HepG2 (cell line): ENCODE measurements around the gene NSMCE4A. TPM values are rescaled to one million over a fixed set of nuclear protein-coding genes. Genes with fewer than 3 reads are reported as not detected.

Experiments used
- ADNP ChIP-seq: sonication (generic); formaldehyde crosslinking; IDR thresholded peaks from 2 replicates; pipeline ENCODE4 v1.4.0; 2020; ENCODE audit warnings: missing genetic modification reagents
- BRF2 ChIP-seq: sonication (generic); formaldehyde crosslinking; IDR thresholded peaks from 2 replicates; pipeline ENCODE4 v1.8.1; 2022; ENCODE audit warnings: mild to moderate bottlenecking, missing genetic modification reagents
- CEBPG ChIP-seq: IDR thresholded peaks from 2 replicates; pipeline ENCODE4 v1.6.1; 2016
- DR1 ChIP-seq: sonication (generic); formaldehyde crosslinking; IDR thresholded peaks from 2 replicates; pipeline ENCODE4 v1.8.0; 2021; ENCODE audit warnings: mild to moderate bottlenecking, missing genetic modification reagents, inconsistent platforms
- FOXJ3 ChIP-seq: sonication (generic); formaldehyde crosslinking; IDR thresholded peaks from 2 replicates; pipeline ENCODE4 v1.4.0; 2020; ENCODE audit warnings: missing genetic modification reagents, mild to moderate bottlenecking, borderline replicate concordance
- HNF1B ChIP-seq: sonication (generic); formaldehyde crosslinking; IDR thresholded peaks from 2 replicates; pipeline ENCODE4 v1.5.1; 2020; ENCODE audit warnings: mild to moderate bottlenecking, moderate library complexity, missing genetic modification reagents
- HNF4A ChIP-seq: sonication (generic); formaldehyde crosslinking; IDR thresholded peaks from 2 replicates; pipeline ENCODE4 v1.4.0; 2020; ENCODE audit warnings: missing genetic modification reagents
- KAT7 ChIP-seq: IDR thresholded peaks from 2 replicates; pipeline ENCODE4 v1.6.1; 2018; ENCODE audit warnings: borderline replicate concordance, missing compliant biosample characterization
- KLF6 ChIP-seq: IDR thresholded peaks from 2 replicates; pipeline ENCODE4 v1.8.0; 2016; ENCODE audit warnings: missing biosample characterization, missing genetic modification reagents
- MXD4 ChIP-seq: IDR thresholded peaks from 2 replicates; pipeline ENCODE4 v1.6.1; 2016; ENCODE audit warnings: mild to moderate bottlenecking, missing biosample characterization, missing genetic modification reagents
- REL ChIP-seq: sonication (generic); formaldehyde crosslinking; conservative IDR thresholded peaks from 2 replicates; pipeline ENCODE4 v1.8.0; 2022; ENCODE audit warnings: mild to moderate bottlenecking, missing genetic modification reagents, moderate library complexity
- REPIN1 ChIP-seq: sonication (generic); formaldehyde crosslinking; IDR thresholded peaks from 2 replicates; pipeline ENCODE4 v1.8.0; 2022; ENCODE audit warnings: missing genetic modification reagents, low read depth, mild to moderate bottlenecking, borderline replicate concordance
- SATB2 ChIP-seq: sonication (generic); formaldehyde crosslinking; IDR thresholded peaks from 2 replicates; pipeline ENCODE4 v1.5.0; 2020; ENCODE audit warnings: missing genetic modification reagents
- TBX3 ChIP-seq: fragments of 450-650 bp; IDR thresholded peaks from 2 replicates; pipeline ENCODE4 v1.6.1; 2017; ENCODE audit warnings: antibody characterized with exemption, mild to moderate bottlenecking, inconsistent platforms, borderline replicate concordance
- TGIF2 ChIP-seq: IDR thresholded peaks from 2 replicates; pipeline ENCODE4 v1.6.1; 2016; ENCODE audit warnings: control low read depth, missing compliant biosample characterization
- ZNF10 ChIP-seq: sonication (generic); formaldehyde crosslinking; IDR thresholded peaks from 2 replicates; pipeline ENCODE4 v1.4.0; 2020; ENCODE audit warnings: mild to moderate bottlenecking, low read depth, missing genetic modification reagents, borderline replicate concordance
- ZNF317 ChIP-seq: sonication (generic); formaldehyde crosslinking; IDR thresholded peaks from 2 replicates; pipeline ENCODE4 v1.5.0; 2020; ENCODE audit warnings: mild to moderate bottlenecking, missing genetic modification reagents
- ZNF501 ChIP-seq: sonication (generic); formaldehyde crosslinking; IDR thresholded peaks from 2 replicates; pipeline ENCODE4 v1.5.1; 2020; ENCODE audit warnings: mild to moderate bottlenecking, moderate library complexity, missing genetic modification reagents
- ZNF597 ChIP-seq: sonication (generic); formaldehyde crosslinking; IDR thresholded peaks from 2 replicates; pipeline ENCODE4 v1.5.0; 2020; ENCODE audit warnings: missing genetic modification reagents
- ZNF710 ChIP-seq: sonication (generic); formaldehyde crosslinking; IDR thresholded peaks from 2 replicates; pipeline ENCODE4 v1.5.0; 2020; ENCODE audit warnings: mild to moderate bottlenecking, missing genetic modification reagents, borderline replicate concordance
- polyA plus RNA-seq, 8 experiments: library from polyadenylated mRNA; depleted of rRNA in 3 of 8; stranded (reverse) in 7 of 8; unstranded in 1 of 8; fragments of >200 nt; fragmentation: Illumina TruSeq in 4 of 8; extraction: Trizol in 4 of 8; gene quantifications; 2 replicates each; pipeline versions ENCODE4 v1.2.1 to v1.2.3, GENCODE V29; 2011 to 2016; ENCODE audit warnings: low read depth in 4 of 8, missing spikeins in 1 of 8, mixed read lengths in 1 of 8; ENCODE audit not compliant: insufficient read depth in 1 of 8
- total RNA-seq, 5 experiments: library from RNA; depleted of rRNA; stranded (reverse); fragments of >200 nt; fragmentation: Illumina TruSeq; extraction: Trizol; gene quantifications; 2 replicates each; pipeline ENCODE4 v1.2.3, GENCODE V29; 2016; ENCODE audit warnings: low read depth in 1 of 5
- TF ChIP-seq, protein P1 (sequence below): sonication (generic); formaldehyde crosslinking; IDR thresholded peaks from 2 replicates; pipeline ENCODE4 v1.4.0; 2020; ENCODE audit warnings: mild to moderate bottlenecking, low read depth, missing genetic modification reagents
- TF ChIP-seq, protein P2 (sequence below): sonication (generic); formaldehyde crosslinking; IDR thresholded peaks from 2 replicates; pipeline ENCODE4 v1.8.0; 2023; ENCODE audit warnings: mild to moderate bottlenecking, missing genetic modification reagents
- TF ChIP-seq, protein P3 (sequence below): sonication (generic); formaldehyde crosslinking; IDR thresholded peaks from 2 replicates; pipeline ENCODE4 v1.5.0; 2020; ENCODE audit warnings: missing genetic modification reagents

NSMCE4A gene
- total and polyA plus RNA-seq, 2 of the 13 experiments (the other 11 are each of a cell fraction or from before 2014, with no cell fraction given), result 61.1 to 91.6 TPM

DNA sequence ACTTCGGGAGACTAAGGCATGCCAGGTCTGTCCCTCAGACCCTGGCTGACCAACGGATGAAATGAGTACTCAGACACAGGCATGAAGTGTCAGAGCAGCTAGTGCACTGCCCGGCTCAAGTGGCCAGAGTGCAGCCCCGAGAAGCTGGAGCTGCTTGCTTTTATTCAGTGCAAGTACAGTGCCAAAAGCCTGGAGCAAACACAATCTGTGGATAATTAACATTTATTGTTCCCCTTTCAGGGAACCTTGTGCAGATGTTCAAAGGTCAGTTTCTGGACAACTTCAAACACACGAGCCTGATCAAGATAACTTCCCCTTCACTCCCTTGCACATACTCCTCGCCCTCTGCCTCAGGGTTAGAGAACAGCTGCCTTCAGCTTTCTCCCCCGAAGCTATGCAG is 39.3 kb downstream of the NSMCE4A start (continued):
- TF ChIP-seq, protein P1, sequence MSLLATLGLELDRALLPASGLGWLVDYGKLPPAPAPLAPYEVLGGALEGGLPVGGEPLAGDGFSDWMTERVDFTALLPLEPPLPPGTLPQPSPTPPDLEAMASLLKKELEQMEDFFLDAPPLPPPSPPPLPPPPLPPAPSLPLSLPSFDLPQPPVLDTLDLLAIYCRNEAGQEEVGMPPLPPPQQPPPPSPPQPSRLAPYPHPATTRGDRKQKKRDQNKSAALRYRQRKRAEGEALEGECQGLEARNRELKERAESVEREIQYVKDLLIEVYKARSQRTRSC (CRISPR knock-in tag), result no peak
- TF ChIP-seq REPIN1 (CRISPR knock-in tag), result peak; percentile 50; the same call in 1 of the 2 replicates
- peak; percentile 56; the same call in 1 of the 2 replicates for TF ChIP-seq FOXJ3
- TF ChIP-seq TBX3, result peak; percentile 59; the same call in 1 of the 2 replicates
- peak; percentile 40; the same call in 1 of the 2 replicates for TF ChIP-seq CEBPG (CRISPR knock-in tag)
- TF ChIP-seq ZNF710 (CRISPR knock-in tag), result peak; percentile 86
- no peak for TF ChIP-seq BRF2
- TF ChIP-seq MXD4, result no peak
- TF ChIP-seq KLF6, result no peak
- 0 out of 2 replicates have a peak, but pooled peaks have one; percentile 27 for TF ChIP-seq TGIF2 (CRISPR knock-in tag)
- TF ChIP-seq SATB2 (CRISPR knock-in tag), result no peak
- no peak for TF ChIP-seq REL (CRISPR knock-in tag)
- peak; percentile 97 for TF ChIP-seq HNF4A (CRISPR knock-in tag)
- TF ChIP-seq ZNF501 (CRISPR knock-in tag), result peak; percentile 69
- TF ChIP-seq, protein P2, sequence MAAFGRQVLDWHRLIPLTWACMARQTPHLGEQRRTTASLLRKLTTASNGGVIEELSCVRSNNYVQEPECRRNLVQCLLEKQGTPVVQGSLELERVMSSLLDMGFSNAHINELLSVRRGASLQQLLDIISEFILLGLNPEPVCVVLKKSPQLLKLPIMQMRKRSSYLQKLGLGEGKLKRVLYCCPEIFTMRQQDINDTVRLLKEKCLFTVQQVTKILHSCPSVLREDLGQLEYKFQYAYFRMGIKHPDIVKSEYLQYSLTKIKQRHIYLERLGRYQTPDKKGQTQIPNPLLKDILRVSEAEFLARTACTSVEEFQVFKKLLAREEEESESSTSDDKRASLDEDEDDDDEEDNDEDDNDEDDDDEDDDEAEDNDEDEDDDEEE, result no peak
- TF ChIP-seq KAT7, result peak; percentile 54; the same call in 1 of the 2 replicates
- peak; percentile 34; the same call in 1 of the 2 replicates for TF ChIP-seq DR1
- TF ChIP-seq ZNF10 (CRISPR knock-in tag), result no peak
- TF ChIP-seq, protein P3, sequence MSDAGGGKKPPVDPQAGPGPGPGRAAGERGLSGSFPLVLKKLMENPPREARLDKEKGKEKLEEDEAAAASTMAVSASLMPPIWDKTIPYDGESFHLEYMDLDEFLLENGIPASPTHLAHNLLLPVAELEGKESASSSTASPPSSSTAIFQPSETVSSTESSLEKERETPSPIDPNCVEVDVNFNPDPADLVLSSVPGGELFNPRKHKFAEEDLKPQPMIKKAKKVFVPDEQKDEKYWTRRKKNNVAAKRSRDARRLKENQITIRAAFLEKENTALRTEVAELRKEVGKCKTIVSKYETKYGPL, result no peak
- peak; percentile 73 for TF ChIP-seq HNF1B (CRISPR knock-in tag)
- TF ChIP-seq ZNF317 (CRISPR knock-in tag), result 0 out of 2 replicates have a peak, but pooled peaks have one; percentile 58
- 0 out of 2 replicates have a peak, but pooled peaks have one; percentile 10 for TF ChIP-seq ADNP
- no peak for TF ChIP-seq ZNF597 (CRISPR knock-in tag)
